ENCODE measurements around the gene ZNF746.
"Not testable (repeated sequence)": the region's sequence is repeated elsewhere in the genome, so short reads cannot be mapped to it uniquely, and the experiment has no call there.

ZNF746 gene

DNA sequence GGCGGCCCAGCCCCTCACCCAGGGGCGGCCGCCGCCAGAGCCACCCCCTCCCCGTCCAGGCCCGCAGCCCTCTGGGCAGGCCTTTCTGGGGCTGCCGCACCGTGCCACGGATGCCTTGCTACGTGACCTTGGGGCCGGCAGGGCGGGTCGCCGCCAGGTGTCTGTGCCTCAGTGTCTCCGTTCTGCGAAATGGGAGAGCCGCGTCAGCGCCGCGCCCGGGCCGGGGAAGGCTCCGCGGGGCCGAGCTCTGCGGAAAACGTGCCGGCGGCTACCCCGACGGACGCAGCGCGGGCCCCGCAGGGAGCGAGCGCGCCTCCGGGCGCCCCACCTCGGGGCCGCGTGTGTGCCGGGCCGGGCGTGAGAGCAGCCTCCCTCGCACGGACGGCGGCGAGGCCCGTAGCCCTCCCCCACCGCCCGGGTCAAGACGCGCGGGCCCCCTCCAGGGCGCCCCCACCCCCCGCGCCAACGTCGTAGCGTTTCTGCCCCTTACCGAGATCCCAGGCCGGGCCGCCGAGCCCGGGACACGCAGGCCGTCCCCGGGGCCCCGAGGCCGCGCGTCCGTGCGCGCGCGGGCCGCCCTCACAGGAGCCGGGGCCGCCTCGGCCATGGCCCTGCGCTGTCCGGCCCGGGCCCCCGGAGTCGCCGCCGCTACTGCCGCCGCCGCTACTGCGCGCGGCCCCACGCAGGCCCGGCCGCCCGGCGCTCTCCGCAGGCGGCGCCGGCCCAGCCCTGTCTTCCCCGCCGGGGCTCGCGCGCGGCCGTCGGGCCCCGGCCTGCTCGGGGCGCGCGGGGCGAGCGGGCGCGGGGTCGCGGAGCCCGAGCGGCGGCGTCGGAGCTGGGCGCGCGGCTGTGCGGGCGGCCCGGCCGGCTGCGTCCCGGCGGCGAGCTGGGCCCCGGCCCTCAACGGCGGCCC is 37.8 kb downstream of the ZNF746 start:
- DNase-seq (ENCODE audit: low read depth in 2 of 2), result peak; percentile 16 to 18

DNA sequence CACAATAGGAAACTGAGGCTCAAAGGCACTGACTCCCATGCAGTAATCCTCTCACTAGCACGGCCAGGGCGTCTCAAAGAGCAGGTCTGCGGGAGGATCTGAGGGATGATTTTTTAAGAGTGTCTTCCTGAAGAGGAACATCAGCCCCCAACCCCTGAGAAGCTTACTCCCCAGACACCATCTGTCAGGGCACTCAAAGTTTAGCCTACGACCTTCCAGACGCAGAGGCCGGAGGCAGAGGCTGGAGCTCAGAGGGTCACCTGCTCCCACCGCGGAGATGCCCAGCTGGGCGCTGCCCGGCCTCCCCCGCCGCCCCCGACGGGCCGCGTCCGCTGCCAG is 38.4 kb downstream of the ZNF746 start:
- no peak for DNase-seq (ENCODE audit: low read depth in 2 of 2)

DNA sequence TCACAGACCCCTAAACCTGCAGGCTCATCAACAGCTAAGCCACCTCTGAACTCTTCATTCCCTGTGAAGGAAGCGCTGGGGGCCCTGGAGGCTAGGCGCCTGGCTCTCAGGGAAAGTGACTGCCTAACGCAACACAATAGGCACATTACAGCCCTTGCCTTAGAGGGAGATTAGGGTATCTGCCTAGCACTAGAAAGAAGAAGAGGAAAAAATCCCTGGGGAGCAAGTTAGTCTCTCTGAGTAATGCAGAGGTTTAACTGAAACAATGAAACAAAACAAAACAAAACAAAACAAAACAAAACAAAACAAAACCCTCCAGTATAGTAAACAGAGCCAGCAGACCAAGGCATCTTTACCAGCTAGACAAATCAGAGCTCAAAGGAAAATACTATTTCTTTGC is 39.4 kb downstream of the ZNF746 start:
- no peak for DNase-seq (ENCODE audit: low read depth in 2 of 2)

DNA sequence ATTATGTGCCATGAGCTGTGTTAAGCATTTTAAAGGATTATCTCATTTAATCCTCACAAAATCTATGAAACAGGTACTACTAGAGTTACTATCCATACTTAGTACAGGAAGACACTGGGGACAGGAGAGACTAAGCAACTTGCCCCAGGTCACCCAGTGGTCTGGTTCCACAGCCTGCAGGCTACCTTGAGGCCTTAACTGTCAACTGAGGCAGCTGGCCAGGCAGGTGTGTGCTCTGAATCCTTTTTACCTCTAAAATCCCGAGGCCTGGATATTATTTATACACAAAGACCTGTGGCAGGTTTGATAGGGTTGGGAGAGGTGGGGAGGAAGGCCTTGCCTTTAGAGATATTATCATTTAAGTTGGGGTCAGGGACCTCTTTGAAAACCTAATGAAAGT is 39.8 kb downstream of the ZNF746 start:
- no peak for DNase-seq (ENCODE audit: low read depth in 2 of 2)

DNA sequence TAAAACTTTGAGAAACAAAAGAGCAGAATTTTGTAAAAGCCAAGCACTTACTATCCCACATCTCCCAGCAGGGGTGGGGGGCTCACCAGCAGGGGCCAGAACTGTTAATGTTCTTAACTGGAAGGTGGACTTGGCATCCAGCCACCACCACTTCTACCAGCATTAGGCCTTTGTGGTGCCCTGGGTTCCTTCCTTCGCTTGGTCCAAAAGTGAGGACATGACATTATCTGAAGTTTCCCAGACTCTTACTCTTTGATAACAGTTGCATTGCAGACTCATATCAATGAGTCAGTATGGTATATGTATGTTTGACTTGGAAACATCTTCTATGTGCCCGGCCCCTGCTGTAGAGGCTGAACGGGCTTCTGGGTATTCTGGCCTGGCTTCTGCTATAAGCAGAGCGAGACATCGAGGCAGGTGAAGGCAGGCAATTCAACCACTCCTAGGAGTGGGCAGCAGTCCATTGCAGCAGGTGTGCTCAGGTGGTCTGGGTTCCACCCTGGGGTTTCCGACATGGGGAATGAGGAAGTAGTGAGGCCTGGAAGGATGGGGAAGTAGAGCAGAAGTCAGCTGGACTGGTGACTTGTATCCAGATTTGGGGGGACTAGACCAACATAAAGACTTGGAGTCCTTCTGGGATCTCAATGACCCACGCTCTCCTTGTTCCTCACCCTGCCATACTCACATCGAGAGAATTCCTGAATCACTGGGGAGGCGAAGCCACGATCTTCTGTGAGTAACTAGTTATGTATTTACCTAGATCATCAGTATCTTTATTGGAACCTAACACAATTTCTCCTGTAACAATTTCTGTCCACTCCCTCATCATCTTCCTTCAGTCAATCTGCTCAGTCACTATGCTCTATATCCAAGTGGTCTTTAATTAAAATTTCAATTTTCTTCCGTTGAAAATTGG is 40.8 kb downstream of the ZNF746 start:
- no peak for DNase-seq (ENCODE audit: low read depth in 2 of 2)

DNA sequence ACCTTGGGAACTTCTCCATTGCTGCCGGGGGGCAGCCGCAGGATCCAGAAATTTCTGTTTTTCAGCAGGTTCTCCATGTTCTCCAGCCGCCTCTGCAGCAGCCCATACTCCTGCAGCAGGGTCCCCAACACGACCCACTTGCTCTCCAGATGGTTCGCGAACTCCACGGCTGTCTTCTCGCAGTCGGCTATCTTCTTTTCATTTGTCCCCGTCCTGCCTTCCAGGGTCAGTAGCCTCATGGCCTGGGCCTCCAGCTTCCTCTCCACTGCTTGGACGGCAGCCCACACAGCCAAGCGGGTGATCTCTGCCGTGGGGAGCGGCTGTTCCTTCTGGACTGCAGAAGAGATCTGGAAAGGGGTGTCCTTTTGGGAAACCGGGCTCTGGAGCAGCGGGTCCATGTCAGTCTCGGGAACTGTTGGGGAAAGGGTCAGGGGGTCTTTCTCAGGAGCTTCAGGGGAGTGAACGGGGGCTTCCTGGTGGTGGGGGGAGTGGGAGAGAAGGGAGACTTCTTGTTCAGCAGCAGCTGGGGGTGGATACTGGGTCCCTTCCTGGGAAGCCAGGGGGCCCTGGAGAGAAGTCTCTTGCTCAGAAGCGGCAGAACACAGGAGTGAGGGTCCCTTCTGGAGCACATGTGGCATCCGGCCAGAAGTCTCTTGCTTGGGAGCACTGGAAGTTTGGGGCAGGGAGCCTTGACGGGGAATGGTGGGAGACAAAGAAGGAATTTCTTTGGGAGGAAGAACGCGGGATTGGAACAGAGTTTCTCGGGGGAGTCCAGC is 42.2 kb downstream of the ZNF746 start:
- DNase-seq (ENCODE audit: low read depth in 2 of 2), result no peak

DNA sequence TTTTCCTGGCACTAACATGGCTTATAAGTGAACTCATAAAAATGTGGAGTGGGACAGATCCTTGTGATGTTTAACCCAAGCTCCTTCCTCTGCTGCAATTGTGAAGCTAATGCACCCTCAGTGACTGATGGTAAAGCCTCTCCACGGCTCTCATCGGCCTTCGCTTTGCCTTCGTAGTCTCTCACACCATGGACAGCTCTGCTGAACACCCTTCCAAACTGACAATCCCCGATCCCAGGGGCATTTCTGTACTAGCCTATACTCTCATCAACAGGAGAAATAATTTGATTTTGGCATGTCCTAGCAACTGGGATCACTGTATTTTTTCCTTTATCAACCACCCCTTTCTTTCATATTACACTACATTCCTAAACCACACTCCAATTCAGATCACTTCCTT is 42.9 kb downstream of the ZNF746 start:
- no peak for DNase-seq (ENCODE audit: low read depth in 2 of 2)

DNA sequence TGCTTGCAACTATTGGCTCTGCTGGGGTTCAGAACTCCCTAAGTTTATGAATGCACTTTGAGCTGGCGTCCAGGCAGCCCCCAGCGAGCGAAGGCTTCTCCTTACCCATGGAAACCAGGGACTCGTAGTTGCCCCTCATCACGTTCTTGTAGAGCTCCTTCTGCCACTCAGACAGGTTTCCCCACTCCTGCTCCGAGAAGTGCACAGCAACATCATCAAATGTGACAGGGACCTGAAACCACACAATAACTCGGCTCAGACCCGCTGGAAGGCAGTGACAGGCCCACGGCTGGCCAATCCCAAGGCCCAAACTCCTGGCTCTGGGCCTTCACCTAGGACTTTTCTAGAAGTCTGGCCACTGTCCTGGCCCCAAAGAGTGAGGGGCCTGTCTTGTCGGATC is 43.6 kb downstream of the ZNF746 start:
- no peak for DNase-seq (ENCODE audit: low read depth in 2 of 2)

DNA sequence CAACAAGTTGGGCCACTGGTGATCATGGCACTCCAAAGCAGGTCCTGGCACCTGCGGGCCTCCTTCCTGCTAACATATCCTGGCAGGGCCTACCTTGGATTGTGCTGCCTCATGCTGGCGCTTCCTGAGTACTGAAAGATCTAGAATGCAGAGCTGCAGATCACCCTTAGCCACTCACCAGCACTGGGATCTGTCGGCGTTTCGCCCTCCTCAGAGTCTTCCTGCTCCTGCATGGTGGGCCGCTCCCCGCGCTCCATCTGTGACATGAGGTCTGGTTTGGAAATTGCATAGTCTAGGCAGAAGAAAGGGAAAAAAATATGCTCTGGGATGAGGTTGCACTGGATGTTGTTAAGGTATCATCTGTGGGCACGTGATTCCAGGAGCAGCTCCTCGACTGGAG is 46.8 kb downstream of the ZNF746 start:
- no peak for DNase-seq (ENCODE audit: low read depth in 2 of 2)

DNA sequence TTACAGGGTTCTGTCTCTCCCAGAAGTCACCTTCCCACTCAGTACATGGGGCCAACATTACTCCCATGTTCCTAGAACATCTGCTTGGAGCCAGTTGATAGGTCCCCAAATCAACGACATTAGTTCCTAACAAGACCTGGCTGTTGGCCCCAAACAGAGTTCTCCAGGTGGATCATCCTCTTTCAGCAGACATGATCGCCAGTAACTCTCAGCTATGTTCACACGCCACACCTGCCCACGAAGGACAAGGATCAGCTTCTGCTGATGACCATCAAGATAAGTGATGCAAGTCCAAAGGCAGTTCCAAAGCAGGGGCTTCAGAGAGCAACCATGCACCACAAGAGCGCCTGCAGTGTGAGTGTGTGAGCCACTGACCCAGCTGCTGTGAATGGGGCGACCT is 47.7 kb downstream of the ZNF746 start:
- DNase-seq (ENCODE audit: low read depth in 2 of 2), result no peak

DNA sequence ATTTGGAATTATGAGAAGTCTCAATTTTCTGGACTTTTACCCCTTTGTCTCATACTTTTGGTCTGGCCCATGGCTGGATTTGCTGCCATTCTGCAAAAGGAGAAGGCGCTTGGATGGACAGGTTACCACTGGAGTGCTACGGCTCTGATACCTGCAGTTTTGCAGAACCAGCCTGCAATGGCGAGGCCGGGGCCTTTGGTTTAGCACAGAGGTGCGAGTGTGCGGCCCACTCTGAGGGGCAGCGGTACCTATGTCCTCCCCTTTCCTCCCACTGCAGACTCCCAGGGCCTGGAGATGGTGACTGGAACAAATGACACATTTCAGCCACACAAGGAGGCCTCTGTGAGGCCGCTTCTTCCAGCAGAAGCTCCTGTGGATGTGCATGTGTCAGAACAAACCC is 48.6 kb downstream of the ZNF746 start:
- DNase-seq (ENCODE audit: low read depth in 2 of 2), result no peak

DNA sequence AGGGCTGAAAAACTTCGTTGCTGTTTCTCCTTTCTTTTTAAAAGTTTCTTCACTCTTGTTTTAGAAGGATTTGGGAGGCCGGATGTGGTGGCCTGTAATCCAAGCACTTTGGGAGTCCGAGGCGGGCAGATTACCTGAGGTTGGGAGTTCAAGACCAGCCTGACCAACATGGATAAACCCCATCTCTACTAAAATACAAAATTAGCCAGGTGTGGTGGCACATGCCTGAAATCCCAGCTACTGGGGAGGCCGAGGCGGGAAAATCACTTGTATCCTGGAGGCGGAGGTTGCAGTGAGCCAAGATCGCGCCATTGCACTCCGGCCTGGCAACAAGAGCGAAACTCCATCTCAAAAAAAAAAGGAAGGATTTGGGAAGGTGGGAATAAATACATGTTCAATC is 51.6 kb downstream of the ZNF746 start:
- DNase-seq (ENCODE audit: low read depth in 2 of 2), result not testable (repeated sequence)

DNA sequence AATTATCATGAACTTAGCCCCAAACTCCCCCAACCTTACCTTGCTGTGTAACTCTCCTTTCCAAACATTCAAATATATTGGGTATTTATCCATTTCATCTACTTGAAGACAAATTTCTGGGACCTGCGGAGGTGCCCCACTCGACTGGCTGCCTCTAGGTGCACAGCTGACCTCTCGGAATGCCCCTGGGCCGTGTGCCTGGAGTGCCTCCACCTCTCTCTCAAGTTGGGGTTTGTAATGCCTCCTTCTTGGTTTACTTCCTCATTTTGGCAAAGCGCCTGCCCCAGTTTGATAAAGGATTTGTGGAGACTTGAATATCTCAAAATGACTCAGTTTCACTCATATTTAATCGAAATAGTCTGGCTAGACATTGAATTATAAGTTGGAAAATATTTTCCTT is 53.3 kb downstream of the ZNF746 start:
- DNase-seq (ENCODE audit: low read depth in 2 of 2), result no peak

DNA sequence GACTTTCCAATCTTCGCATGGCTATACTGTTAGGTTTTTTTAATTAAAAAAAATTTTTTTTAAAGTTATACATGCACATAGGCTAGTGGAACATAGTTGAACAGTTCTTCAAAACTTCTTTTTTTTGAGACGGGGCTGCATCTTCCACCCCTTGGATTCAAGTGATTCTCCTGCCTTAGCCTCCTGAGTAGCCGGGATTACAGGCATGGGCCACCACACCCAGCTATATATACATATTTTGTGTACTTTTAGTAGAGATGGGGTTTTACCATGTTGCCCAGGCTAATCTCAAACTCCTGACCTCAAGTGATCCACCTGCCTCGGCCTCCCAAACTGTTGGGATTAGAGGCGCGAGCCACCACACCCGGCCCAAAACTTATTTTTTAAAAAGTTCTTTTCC is 54.1 kb downstream of the ZNF746 start:
- no peak for DNase-seq (ENCODE audit: low read depth in 2 of 2)

DNA sequence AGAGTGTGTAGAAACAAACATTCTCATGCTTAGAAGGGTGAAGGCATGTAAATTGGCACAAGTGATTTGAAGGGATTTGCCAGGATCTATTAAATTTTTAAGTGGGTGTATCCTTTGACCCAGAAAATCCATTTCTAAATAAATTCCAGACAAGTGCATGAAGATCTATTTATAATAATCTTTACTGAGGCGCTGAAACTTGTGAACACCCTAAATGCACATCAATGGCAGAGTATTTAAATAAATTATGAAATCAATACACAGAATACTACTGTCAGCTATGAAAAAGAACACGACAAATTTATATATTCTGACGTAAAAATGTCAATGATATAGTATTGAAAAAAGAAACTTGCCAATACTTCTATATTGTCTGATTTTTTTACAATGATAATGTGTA is 54.7 kb downstream of the ZNF746 start:
- DNase-seq (ENCODE audit: low read depth in 2 of 2), result no peak

DNA sequence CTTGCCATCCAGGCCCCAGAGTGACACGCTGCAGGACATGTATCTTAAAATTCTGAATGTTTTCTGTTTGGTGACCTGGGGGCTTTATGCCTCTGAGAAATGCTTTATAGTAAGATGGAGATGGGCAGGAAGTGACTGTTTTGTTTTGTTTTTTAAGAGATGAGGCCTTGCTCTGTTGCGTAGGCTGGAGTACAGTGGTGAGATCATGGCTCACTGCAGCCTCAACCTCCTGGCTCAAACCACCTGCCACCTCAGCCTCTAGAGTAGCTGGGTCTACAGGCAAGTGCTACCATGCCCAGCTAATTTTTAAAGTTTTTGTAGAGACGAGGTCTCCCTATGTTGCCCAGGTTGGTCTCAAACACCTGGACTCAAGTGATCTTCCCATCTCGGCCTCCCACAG is 57.4 kb downstream of the ZNF746 start:
- no peak for DNase-seq (ENCODE audit: low read depth in 2 of 2)

DNA sequence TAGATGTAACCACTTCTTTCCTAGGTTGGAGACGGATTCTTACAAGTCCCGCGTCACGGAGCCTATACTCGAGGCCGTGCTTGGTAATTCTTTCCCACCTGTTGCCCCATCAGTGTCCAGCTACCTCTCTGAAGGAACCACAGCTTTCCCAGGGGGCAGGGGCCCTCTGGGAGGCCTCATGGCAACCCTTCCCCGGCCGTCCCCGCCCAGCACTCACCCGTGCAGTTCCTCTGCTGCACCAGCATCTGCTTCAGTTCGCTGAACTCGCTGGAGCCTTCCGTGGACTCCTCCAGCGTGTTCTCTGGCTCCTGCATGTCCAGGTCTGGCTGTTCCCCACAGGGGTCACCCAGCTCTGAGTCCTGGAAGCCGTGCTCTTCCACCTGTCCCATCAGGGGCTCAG is 61.3 kb downstream of the ZNF746 start:
- DNase-seq (ENCODE audit: low read depth in 2 of 2), result no peak

DNA sequence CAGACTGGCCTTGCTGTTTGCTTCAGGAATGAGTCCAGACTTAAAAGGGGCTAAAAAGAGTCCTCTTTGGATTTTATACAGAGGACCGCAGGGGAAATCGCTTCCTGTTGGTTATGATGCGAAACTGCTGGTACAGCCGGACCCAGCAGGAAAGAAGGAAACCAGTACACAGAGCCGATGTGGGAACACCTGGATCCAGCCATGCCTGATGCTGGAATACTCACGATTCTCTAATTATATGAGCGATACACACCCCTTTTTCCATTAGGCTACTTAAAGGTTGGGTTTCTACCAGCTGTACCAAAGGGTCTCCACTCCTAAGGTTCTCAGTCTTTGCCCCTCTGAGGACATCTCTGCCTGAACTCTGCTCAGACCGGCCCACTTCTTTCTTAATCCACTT is 64.5 kb downstream of the ZNF746 start:
- DNase-seq (ENCODE audit: low read depth in 2 of 2), result no peak

DNA sequence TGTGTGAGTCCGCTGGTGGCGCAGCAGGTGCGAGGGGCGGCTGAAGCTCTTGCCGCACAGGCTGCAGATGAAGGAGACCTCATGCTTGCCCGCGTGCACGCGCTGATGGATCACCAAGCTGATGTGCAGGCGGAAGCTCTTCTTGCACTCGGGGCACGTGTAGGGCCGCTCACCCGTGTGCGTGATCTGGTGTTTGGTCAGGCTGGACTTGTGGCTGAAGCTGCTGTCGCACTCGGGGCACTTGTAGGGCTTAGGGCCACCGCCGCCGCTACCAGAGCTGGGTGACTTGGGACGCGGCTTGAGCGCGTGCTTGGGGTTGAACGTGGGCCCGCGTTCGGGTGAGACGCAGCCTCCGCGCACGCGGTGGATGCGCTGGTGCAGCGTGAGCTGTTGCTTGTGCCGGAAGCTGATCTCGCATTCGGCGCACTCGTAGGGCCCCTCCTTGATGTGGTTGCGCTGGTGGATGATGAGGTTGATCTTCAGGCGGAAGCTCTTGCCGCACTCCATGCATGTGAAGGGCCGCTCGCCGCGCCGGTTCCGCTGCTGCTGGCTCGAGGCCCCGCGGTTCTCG is 65.4 kb downstream of the ZNF746 start:
- no peak for DNase-seq (ENCODE audit: low read depth in 2 of 2)

DNA sequence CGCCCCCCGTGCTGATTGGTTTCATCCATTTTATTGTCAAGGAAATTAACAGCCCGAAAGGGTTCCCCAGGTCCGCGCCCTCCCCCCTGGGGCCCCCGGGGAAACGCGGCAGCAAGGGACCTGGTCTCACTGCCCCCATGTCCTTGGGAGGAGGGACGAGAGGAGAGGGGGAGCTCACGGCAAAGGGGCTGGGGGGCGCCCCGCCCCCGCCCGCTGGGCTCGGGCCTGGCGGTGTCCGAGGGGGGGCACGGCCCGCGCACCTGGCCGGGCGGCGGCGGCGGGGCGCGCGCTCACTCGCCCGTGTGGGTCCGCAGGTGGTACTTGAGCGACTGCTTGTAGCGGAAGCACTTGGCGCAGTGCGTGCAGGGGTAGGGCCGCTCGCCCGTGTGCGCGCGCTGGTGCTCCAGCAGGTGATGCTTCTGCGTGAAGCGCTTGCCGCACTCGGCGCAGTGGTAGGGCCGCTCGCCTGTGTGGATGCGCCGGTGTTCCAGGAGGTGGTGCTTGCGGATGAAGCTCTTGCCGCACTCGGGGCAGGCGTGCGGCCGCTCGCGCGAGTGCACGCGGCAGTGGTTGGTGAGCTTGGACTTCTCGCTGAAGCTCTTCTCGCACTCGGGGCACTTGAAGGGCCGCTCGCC is 66.0 kb downstream of the ZNF746 start:
- no peak for DNase-seq (ENCODE audit: low read depth in 2 of 2)

DNA sequence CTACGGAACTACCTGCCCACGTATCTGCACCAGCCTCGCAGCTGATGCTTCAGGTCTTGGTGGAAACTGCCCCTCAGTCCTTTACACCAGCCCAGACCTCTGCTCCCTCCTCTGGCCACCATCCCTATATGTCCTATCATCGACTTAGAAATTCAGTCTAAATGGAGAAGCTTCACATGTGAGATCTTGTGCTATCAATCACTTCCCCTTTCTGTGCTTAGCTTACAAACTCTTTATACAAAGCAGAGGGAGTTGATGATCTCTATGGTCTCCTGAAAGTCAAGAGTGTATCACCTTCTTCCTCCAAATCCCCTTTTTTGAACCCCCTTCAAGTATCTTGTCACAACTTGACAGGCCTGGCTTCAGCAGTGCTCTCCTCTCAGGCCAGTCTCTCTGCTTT is 67.4 kb downstream of the ZNF746 start:
- no peak for DNase-seq (ENCODE audit: low read depth in 2 of 2)
